DND-41 (cell line): ENCODE data around the gene RNF32.

Experiments
- ATAC-seq: fragments of 200-7000 bp; cut with Tn5 transposase; 3 replicates; pipeline ENCODE4 v1.9.1; 2021; ENCODE audit warnings: low read depth; ENCODE audit not compliant: insufficient read depth
- DNase-seq: peaks from one replicate; pipeline ENCODE4 v3.0.0-alpha.2; 2020
- H2AFZ ChIP-seq: 2 replicates; pipeline ENCODE4 v1.6.0; 2012; ENCODE audit warnings: low read depth, low read length
- H3K27ac ChIP-seq: 2 replicates; pipeline ENCODE4 v1.5.1; 2012; ENCODE audit warnings: low read length, inconsistent platforms
- H3K27me3 ChIP-seq: fragments of 200-600 bp; sonication (generic); 2 replicates; pipeline ENCODE4 v1.6.0; 2012; ENCODE audit warnings: low read length, mild to moderate bottlenecking, inconsistent platforms; ENCODE audit not compliant: insufficient read depth, poor library complexity
- H3K36me3 ChIP-seq: 2 replicates; pipeline ENCODE4 v1.5.1; 2012; ENCODE audit warnings: low read length, inconsistent platforms; ENCODE audit not compliant: insufficient read depth
- H3K4me1 ChIP-seq: 2 replicates; pipeline ENCODE4 v1.5.1; 2012; ENCODE audit warnings: mild to moderate bottlenecking, low read length; ENCODE audit not compliant: insufficient read depth
- H3K4me2 ChIP-seq: 2 replicates; pipeline ENCODE4 v1.6.0; 2012; ENCODE audit warnings: mild to moderate bottlenecking, moderate library complexity, low read length, inconsistent platforms; ENCODE audit not compliant: insufficient read depth
- H3K4me3 ChIP-seq, 2 experiments: fragments of 200-600 bp in 1 of 2; shearing (Covaris generic) in 1 of 2; 2 replicates each; pipeline ENCODE4 v1.5.1; 2012 to 2016; ENCODE audit warnings: inconsistent platforms in 2 of 2, low read length in 2 of 2, mild to moderate bottlenecking in 2 of 2, low read depth in 1 of 2, moderate library complexity in 1 of 2
- H3K79me2 ChIP-seq: 2 replicates; pipeline ENCODE4 v1.6.0; 2012; ENCODE audit warnings: low read length, inconsistent platforms; ENCODE audit not compliant: insufficient read depth
- H3K9ac ChIP-seq: 2 replicates; pipeline ENCODE4 v1.6.0; 2012; ENCODE audit warnings: low read depth, mild to moderate bottlenecking, inconsistent platforms, low read length, moderate library complexity
- H3K9me3 ChIP-seq: 2 replicates; pipeline ENCODE4 v1.5.1; 2012; ENCODE audit warnings: low read length, moderate library complexity, mild to moderate bottlenecking, inconsistent platforms; ENCODE audit not compliant: insufficient read depth, severe bottlenecking
- H4K20me1 ChIP-seq: 2 replicates; pipeline ENCODE4 v1.6.0; 2012; ENCODE audit warnings: low read length; ENCODE audit not compliant: insufficient read depth
- EZH2 ChIP-seq: IDR thresholded peaks from 3 replicates; pipeline ENCODE4 v1.6.1; 2012; ENCODE audit warnings: borderline replicate concordance, low read depth, mild to moderate bottlenecking, moderate library complexity, low read length, inconsistent platforms; ENCODE audit not compliant: severe bottlenecking
- TF ChIP-seq, protein P1 (sequence below): IDR thresholded peaks from 2 replicates; pipeline ENCODE4 v1.5.1; 2012; ENCODE audit warnings: borderline replicate concordance, low read length, moderate library complexity, mild to moderate bottlenecking; ENCODE audit not compliant: poor library complexity, severe bottlenecking; ENCODE audit errors: extremely low read depth

The RNF32 gene

DNA sequence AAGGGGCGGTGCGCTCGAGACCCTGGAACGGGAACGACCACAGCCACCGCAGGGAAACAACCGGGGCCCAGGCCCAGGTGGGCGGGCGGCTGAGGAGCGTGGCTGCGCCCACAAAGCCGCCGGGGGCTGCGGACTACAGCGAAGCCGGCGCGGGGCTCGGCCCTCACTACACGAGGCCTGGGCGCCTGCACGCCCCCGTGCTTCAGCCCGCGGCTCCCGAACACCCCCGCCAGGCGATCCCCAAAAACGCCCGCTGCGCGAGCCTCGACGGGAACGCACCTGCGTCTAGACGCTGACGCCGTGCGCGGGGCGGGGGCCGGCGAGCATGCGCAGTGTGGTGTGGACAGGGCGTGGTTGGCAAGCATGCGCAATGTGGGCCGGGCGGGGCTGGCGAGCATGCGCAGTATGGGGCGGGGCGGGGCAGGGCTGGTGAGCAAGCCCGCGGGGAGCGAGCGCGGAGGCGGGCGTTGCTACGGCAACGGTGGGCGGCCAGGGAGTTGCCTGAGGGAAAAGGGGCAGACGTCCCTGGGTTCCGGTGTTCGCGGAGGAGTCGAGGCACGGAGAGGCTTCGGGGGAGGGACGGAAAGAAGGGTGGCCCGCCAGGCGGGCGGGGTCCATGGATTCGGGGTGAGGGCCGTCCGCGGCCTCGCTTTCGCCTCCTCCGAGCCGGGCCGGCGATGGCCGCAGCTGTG lies at the start of gene RNF32:
Gene RNF32, plus strand, starts transcription at position 518 of the 692 bp plus-strand sequence. CDS start 3,104 bp downstream, outside the sequence.
- Histone ChIP-seq H3K27ac (no peak within 1 kb of the TSS), H3K9me3 (peaks cover 9% of the 10 kb centered on the region), H3K79me2 (no peaks in the 10 kb centered on the region), H3K4me3 (no peak within 1 kb of the TSS), H2AFZ (no peak within 1 kb of the TSS), H3K9ac (no peak within 1 kb of the TSS), H3K36me3 (no peaks in the 10 kb centered on the region), H3K4me1 (no peaks in the 10 kb centered on the region), H4K20me1 (no peaks in the 10 kb centered on the region), H3K4me2 (no peak within 1 kb of the TSS), H3K27me3 (peaks cover 3% of the 10 kb centered on the region)
- TF ChIP-seq, protein P1, sequence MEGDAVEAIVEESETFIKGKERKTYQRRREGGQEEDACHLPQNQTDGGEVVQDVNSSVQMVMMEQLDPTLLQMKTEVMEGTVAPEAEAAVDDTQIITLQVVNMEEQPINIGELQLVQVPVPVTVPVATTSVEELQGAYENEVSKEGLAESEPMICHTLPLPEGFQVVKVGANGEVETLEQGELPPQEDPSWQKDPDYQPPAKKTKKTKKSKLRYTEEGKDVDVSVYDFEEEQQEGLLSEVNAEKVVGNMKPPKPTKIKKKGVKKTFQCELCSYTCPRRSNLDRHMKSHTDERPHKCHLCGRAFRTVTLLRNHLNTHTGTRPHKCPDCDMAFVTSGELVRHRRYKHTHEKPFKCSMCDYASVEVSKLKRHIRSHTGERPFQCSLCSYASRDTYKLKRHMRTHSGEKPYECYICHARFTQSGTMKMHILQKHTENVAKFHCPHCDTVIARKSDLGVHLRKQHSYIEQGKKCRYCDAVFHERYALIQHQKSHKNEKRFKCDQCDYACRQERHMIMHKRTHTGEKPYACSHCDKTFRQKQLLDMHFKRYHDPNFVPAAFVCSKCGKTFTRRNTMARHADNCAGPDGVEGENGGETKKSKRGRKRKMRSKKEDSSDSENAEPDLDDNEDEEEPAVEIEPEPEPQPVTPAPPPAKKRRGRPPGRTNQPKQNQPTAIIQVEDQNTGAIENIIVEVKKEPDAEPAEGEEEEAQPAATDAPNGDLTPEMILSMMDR = no peak
- no peak for TF ChIP-seq EZH2
- no peak for ATAC-seq
- DNase-seq = no peak

DNA sequence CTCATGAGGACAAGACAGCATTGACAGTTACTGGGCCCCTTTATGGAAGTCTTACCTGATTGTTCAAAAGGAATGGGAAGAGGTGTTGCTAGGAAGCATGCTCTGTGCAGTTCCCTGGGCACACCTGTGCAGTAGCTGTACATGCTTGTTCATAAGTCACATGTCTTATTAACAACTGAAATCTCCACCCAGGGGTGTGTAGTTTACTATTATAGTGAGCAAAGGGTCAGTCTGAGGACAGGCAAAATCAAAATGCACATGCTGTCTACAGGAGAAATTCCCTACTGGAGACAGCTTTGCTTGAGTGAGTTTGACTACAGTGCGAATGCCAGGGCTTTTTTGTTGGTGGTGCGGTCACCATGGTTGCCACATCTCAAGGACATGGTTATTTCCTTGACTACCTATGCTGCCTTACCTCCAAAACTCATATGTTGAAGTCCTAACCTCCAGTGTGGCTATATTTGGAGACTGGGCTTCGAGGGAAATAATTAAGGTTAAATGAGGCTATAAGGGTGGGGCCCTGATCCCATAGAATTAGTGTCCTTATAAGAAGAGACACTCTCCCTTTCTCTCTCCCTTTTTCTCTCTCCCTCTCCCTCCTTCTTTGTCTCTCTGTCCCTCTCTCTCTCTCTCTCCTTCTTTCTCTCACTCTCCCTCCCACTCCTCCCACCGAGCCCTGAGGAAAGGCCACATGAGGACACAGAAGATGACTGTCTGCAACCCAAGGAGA lies 48.3 kb upstream of the RNF32 start:
- peaks cover 7% of the 10 kb centered on the region for H3K9me3 ChIP-seq
- H3K4me1 ChIP-seq = no peaks in the 10 kb centered on the region
- ATAC-seq = no peak
- no peak overlapping the region for H2AFZ ChIP-seq
- H3K9ac ChIP-seq = no peak overlapping the region
- no peak for DNase-seq
- H3K36me3 ChIP-seq = no peaks in the 10 kb centered on the region
- no peaks in the 10 kb centered on the region for H3K27me3 ChIP-seq
- no peaks in the 10 kb centered on the region for H4K20me1 ChIP-seq
- H3K4me3 ChIP-seq = no peak overlapping the region
- no peak overlapping the region for H3K27ac ChIP-seq
- H3K79me2 ChIP-seq = no peaks in the 10 kb centered on the region
- H3K4me2 ChIP-seq = no peak overlapping the region
- TF ChIP-seq, protein P1 = no peak
- TF ChIP-seq EZH2 = no peak

DNA sequence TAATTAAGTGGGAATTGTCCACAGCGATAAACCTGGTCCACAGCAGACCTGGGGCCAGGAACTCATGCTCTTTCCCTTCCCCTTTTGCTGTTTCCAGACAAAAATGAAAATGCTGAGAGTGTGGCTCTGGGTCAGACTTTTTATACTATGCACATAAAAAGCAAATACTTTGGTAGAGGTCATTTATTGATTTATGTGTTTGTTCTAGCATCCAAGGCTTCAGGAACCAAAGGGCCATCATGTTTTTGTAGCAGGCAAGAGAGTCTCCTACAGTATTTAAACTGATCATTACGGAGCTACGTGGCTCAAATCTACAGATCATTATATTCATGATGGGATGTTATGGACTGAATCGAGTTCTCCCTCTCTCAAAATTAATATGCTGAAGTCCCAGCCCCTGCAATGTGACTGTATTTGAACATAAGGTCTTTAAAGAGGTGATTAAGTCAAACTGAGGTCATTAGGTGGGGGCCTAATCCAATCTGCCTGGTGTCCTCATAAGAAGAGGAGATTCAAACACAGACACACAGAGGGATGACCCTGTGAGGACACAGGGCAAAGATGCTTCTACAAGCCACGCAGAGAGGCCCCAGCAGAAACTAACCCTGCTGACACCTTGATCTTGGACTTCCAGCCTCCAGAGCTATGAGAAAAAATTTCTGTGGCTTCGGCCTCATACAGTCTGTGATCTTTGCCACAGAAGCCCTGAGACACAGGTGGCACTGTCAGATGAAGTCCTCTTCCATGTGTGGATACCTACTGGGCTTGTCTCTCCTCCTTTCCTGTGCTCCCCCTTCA lies 46.1 kb upstream of the RNF32 start:
- DNase-seq = no peak
- peaks cover 7% of the 10 kb centered on the region for H3K9me3 ChIP-seq
- H3K4me3 ChIP-seq = no peak overlapping the region
- H2AFZ ChIP-seq = no peak overlapping the region
- H3K4me1 ChIP-seq = no peaks in the 10 kb centered on the region
- H3K27me3 ChIP-seq = no peaks in the 10 kb centered on the region
- no peak overlapping the region for H3K9ac ChIP-seq
- H3K36me3 ChIP-seq = no peaks in the 10 kb centered on the region
- TF ChIP-seq EZH2 = no peak
- TF ChIP-seq, protein P1 = no peak
- H3K27ac ChIP-seq = no peak overlapping the region
- H3K79me2 ChIP-seq = no peaks in the 10 kb centered on the region
- H3K4me2 ChIP-seq = no peak overlapping the region
- no peaks in the 10 kb centered on the region for H4K20me1 ChIP-seq
- no peak for ATAC-seq
